Endothelial cell of umbilical vein (primary cell): ENCODE data around the gene NSUN6. TPM values are rescaled to one million over a fixed set of nuclear protein-coding genes. Genes with fewer than 3 reads are reported as not detected.
A peak's percentile ranks its signal among the peaks of the same experiment; 100 is the strongest.

Source experiments
- BruUV-seq: library from RNA; stranded (reverse); fragments of 400-500 nt; replicated peaks from 2 replicates; lab custom pipeline; 2021; lab: Mats Ljungman, UMichigan
- CTCF ChIA-PET: fragments of 300-600, 350-600 bp; sonication (Branson Sonifier 250); formaldehyde crosslinking; loops from one replicate; lab custom pipeline; 2021; ENCODE audit warnings: antibody characterized with exemption, inconsistent platforms; lab: Charles Lee
- POLR2A ChIA-PET: fragments of 300-600, 350-600 bp; sonication (Branson Sonifier 250); formaldehyde crosslinking; loops from one replicate; lab custom pipeline; 2021; ENCODE audit warnings: antibody characterized with exemption, inconsistent platforms; lab: Charles Lee
- DNase-seq: peaks from one replicate; pipeline ENCODE4 v3.0.0-alpha.2; 2011; ENCODE audit warnings: low read depth, low spot score
- FAIRE-seq: peaks from 2 replicates; lab custom pipeline; 2011; peaks lifted over from hg19 to GRCh38; lab: Jason Lieb, UNC
- H2AFZ ChIP-seq: 2 replicates; pipeline ENCODE4 v1.6.0; 2012; ENCODE audit warnings: low read depth, low read length, control low read depth, inconsistent platforms
- H3K27ac ChIP-seq: 2 replicates; pipeline ENCODE4 v1.5.1; 2011; ENCODE audit warnings: low read depth, mild to moderate bottlenecking, control low read depth, low read length, moderate library complexity; ENCODE audit not compliant: insufficient read depth
- H3K27me3 ChIP-seq, 2 experiments: 2 replicates each; pipeline versions ENCODE4 v1.6.0 to v1.6.1; 2011; ENCODE audit warnings: low read length in 2 of 2, mixed read lengths in 1 of 2; ENCODE audit not compliant: control insufficient read depth in 2 of 2, insufficient read depth in 2 of 2
- H3K36me3 ChIP-seq, 2 experiments: 2 replicates in 1 of 2; 3 replicates in 1 of 2; pipeline ENCODE4 v1.5.1; 2011; ENCODE audit warnings: low read length in 2 of 2, mild to moderate bottlenecking in 1 of 2, moderate library complexity in 1 of 2; ENCODE audit not compliant: control insufficient read depth in 2 of 2, insufficient read depth in 2 of 2; ENCODE audit errors: extremely low read depth in 1 of 2
- H3K4me1 ChIP-seq: 3 replicates; pipeline ENCODE4 v1.5.1; 2011; ENCODE audit warnings: mild to moderate bottlenecking, low read length; ENCODE audit not compliant: control insufficient read depth, insufficient read depth; ENCODE audit errors: extremely low read depth
- H3K4me2 ChIP-seq: 2 replicates; pipeline ENCODE4 v1.6.1; 2011; ENCODE audit warnings: low read length, control low read depth, mixed read lengths; ENCODE audit not compliant: insufficient read depth
- H3K4me3 ChIP-seq, 3 experiments: fragments of 200-600 bp in 1 of 3; sonication (generic), shearing (Covaris generic) in 1 of 3; replicated peaks in 1 of 3; 2 replicates each; pipeline ENCODE4 v1.5.1; 2011 to 2016; ENCODE audit warnings: control low read depth in 3 of 3, low read length in 3 of 3, mild to moderate bottlenecking in 2 of 3, inconsistent platforms in 1 of 3, low read depth in 1 of 3, moderate library complexity in 1 of 3; ENCODE audit not compliant: insufficient read depth in 1 of 3
- H3K79me2 ChIP-seq: 2 replicates; pipeline ENCODE4 v1.6.0; 2012; ENCODE audit warnings: low read length, inconsistent platforms; ENCODE audit not compliant: control insufficient read depth, insufficient read depth
- H3K9ac ChIP-seq: replicated peaks from 2 replicates; pipeline ENCODE3; 2011; ENCODE audit warnings: low read length, control low read depth; ENCODE audit not compliant: insufficient read depth; ENCODE audit errors: extremely low read depth
- H3K9me1 ChIP-seq: replicated peaks from 3 replicates; pipeline ENCODE4 v1.6.0; 2011; ENCODE audit warnings: mild to moderate bottlenecking, low read length; ENCODE audit not compliant: control insufficient read depth, insufficient read depth; ENCODE audit errors: extremely low read depth
- H3K9me3 ChIP-seq: replicated peaks from 2 replicates; pipeline ENCODE4 v1.5.1; 2012; ENCODE audit warnings: low read length, inconsistent platforms; ENCODE audit not compliant: control insufficient read depth, insufficient read depth
- H4K20me1 ChIP-seq: replicated peaks from 2 replicates; pipeline ENCODE3; 2011; ENCODE audit warnings: mild to moderate bottlenecking, low read length; ENCODE audit not compliant: control insufficient read depth, insufficient read depth; ENCODE audit errors: extremely low read depth
- EZH2 ChIP-seq: IDR thresholded peaks from 2 replicates; pipeline ENCODE4 v1.6.1; 2012; ENCODE audit warnings: borderline replicate concordance, low read depth, mild to moderate bottlenecking, moderate library complexity, low read length, inconsistent platforms; ENCODE audit not compliant: severe bottlenecking
- FOS ChIP-seq: IDR thresholded peaks from 2 replicates; pipeline ENCODE4 v1.6.1; 2011; ENCODE audit warnings: mild to moderate bottlenecking, low read length, moderate library complexity, borderline replicate concordance; ENCODE audit not compliant: insufficient read depth
- GATA2 ChIP-seq: IDR thresholded peaks from 2 replicates; pipeline ENCODE4 v1.7.0; 2011; ENCODE audit warnings: low read depth, mild to moderate bottlenecking, moderate library complexity, mixed read lengths, low read length; ENCODE audit not compliant: insufficient read length, insufficient read depth
- JUN ChIP-seq: IDR thresholded peaks from 2 replicates; pipeline ENCODE4 v1.6.1; 2011; ENCODE audit warnings: borderline replicate concordance, low read depth; ENCODE audit not compliant: insufficient read length, insufficient read depth
- MYC ChIP-seq: IDR thresholded peaks from one replicate; pipeline ENCODE4 v1.6.1; 2011; ENCODE audit warnings: mild to moderate bottlenecking, low read depth, low read length
- POLR2A ChIP-seq: IDR thresholded peaks from 2 replicates; pipeline ENCODE4 v1.6.1; 2012; ENCODE audit warnings: low read depth, mild to moderate bottlenecking, control low read depth, low read length
- POLR2AphosphoS5 ChIP-seq: IDR thresholded peaks from 2 replicates; pipeline ENCODE4 v1.6.1; 2012; ENCODE audit warnings: low read depth, mild to moderate bottlenecking, control low read depth, low read length, moderate library complexity; ENCODE audit not compliant: insufficient read depth
- dilution Hi-C: fragments of 300-500 bp; cut with MboI; formaldehyde crosslinking; loops from one replicate; pipeline ENCODE4 v1.15.0; 2019; ENCODE audit warnings: low sequenced_read_pairs; ENCODE audit not compliant: extremely low pct_ligation_motif_present
- intact Hi-C: fragments of 100-400 bp; cut with micrococcal nuclease; formaldehyde crosslinking; loops from one replicate; pipeline ENCODE4 v1.10.0; 2022
- polyA plus RNA-seq, 4 experiments: library from polyadenylated mRNA; depleted of rRNA in 3 of 4; stranded (reverse) in 3 of 4; unstranded in 1 of 4; fragments of >200 nt; gene quantifications; 2 replicates each; pipeline versions ENCODE4 v1.2.1 to v1.2.3, GENCODE V29; 2011 to 2012; ENCODE audit warnings: missing spikeins in 1 of 4
- total RNA-seq: library from RNA; stranded (reverse); gene quantifications from 2 replicates; pipeline ENCODE4 v1.2.3, GENCODE V29; 2021
- TF ChIP-seq, protein P1 (sequence below): IDR thresholded peaks from 2 replicates; pipeline ENCODE4 v1.6.1; 2011; ENCODE audit not compliant: insufficient read depth, insufficient read length
- TF ChIP-seq, protein P2 (sequence below), 2 donors: IDR thresholded peaks; 1 replicate in 1 of 2; 2 replicates in 1 of 2; pipeline ENCODE4 v1.5.1; 2011; ENCODE audit warnings: low read length in 2 of 2, mild to moderate bottlenecking in 2 of 2, moderate library complexity in 2 of 2, control low read depth in 1 of 2, inconsistent platforms in 1 of 2, low read depth in 1 of 2; ENCODE audit not compliant: insufficient read depth in 1 of 2; ENCODE audit errors: extremely low read depth in 1 of 2

NSUN6 gene
- total and polyA plus RNA-seq, 2 donors (not counting 3 experiments of a cell fraction or from before 2014, with no cell fraction given) = 3.3 to 5.2 TPM

DNA sequence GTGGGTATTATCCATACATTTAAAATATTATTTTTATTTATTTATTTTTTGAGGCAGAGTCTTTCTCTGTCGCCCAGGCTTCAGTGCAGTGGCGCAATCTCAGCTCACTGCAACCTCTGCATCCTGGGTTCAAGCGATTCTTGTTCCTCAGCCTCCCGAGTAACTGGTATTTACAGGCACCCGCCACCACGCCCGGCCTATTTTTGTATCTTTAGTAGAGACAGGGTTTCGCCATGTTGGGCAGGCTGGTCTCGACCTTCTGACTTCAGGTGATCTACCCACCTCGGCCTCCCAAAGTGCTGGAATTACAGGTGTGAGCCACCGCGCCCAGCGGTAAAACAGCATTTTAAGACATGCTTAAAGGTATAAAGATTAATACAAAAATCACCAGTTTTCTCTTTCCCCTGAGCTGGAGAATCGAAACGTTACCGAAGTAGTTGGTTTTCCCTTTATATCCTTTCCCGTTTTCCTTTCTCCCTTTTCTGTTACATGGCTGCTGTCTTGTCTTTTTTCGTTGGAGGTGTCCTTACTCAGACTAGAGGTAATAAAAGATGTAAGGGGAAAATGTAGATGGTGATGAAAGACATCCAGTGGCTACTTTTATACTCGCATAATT, 9.5 kb upstream of the NSUN6 start:
- no peak for FAIRE-seq
- H4K20me1 ChIP-seq = no peaks in the 10 kb centered on the region
- CTCF ChIA-PET = no interaction called here
- H3K4me2 ChIP-seq = peak overlapping the region; percentile 99
- H3K27ac ChIP-seq = no peak overlapping the region
- H3K4me3 ChIP-seq = peak overlapping the region in 1 of 3 experiments; percentile 96
- H3K27me3 ChIP-seq = no peaks in the 10 kb centered on the region
- peak overlapping the region; percentile 99 for H3K9ac ChIP-seq
- peaks cover 65% of the 10 kb centered on the region for H3K79me2 ChIP-seq
- intact Hi-C loops (no loop called here), dilution Hi-C loops (no loop called here)
- no peak for DNase-seq
- no TSS peak for BruUV-seq
- POLR2A ChIA-PET = interaction anchor here (0.6 kb wide), 1 partner anchor 8 kb away, joined by 10 read pairs; no protein-coding TSS in a partner anchor
- no peak overlapping the region for H2AFZ ChIP-seq
- peaks cover 17% of the 10 kb centered on the region for H3K4me1 ChIP-seq
- no peaks in the 10 kb centered on the region for H3K36me3 ChIP-seq
- no peaks in the 10 kb centered on the region for H3K9me3 ChIP-seq
- TF ChIP-seq, protein P1, sequence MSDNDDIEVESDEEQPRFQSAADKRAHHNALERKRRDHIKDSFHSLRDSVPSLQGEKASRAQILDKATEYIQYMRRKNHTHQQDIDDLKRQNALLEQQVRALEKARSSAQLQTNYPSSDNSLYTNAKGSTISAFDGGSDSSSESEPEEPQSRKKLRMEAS = no peak
- TF ChIP-seq EZH2 = no peak
- TF ChIP-seq POLR2A = no peak
- TF ChIP-seq JUN = no peak
- no peak for TF ChIP-seq FOS
- TF ChIP-seq POLR2AphosphoS5 = no peak
- TF ChIP-seq MYC = no peak
- no peak for TF ChIP-seq GATA2
- TF ChIP-seq, protein P2, sequence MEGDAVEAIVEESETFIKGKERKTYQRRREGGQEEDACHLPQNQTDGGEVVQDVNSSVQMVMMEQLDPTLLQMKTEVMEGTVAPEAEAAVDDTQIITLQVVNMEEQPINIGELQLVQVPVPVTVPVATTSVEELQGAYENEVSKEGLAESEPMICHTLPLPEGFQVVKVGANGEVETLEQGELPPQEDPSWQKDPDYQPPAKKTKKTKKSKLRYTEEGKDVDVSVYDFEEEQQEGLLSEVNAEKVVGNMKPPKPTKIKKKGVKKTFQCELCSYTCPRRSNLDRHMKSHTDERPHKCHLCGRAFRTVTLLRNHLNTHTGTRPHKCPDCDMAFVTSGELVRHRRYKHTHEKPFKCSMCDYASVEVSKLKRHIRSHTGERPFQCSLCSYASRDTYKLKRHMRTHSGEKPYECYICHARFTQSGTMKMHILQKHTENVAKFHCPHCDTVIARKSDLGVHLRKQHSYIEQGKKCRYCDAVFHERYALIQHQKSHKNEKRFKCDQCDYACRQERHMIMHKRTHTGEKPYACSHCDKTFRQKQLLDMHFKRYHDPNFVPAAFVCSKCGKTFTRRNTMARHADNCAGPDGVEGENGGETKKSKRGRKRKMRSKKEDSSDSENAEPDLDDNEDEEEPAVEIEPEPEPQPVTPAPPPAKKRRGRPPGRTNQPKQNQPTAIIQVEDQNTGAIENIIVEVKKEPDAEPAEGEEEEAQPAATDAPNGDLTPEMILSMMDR (IDR thresholded peaks at IDR 0.05; ENCODE audit: extremely low read depth in 1 of 2, insufficient read depth in 1 of 2, low read depth in 1 of 2, low read length in 2 of 2) = no peak
- no peaks in the 10 kb centered on the region for H3K9me1 ChIP-seq
